ENCODE measurements around the gene CACNA1C.

The CACNA1C gene

GRCh38 chr12:2115101-2115845, 62.5 kb downstream of the CACNA1C start:
- peaks cover 0 to 56% of the 10 kb centered on the region in 2 donors for H3K4me1 ChIP-seq (ENCODE audit: control insufficient read depth in 1 of 2, insufficient read depth in 2 of 2, low read length in 2 of 2)
- H3K36me3 ChIP-seq (ENCODE audit: control insufficient read depth in 1 of 2, insufficient read depth in 2 of 2, low read length in 2 of 2) = peaks cover 0 to 7% of the 10 kb centered on the region in 2 donors
- no peaks in the 10 kb centered on the region for H3K9me3 ChIP-seq (ENCODE audit: control insufficient read depth in 1 of 2, low read length in 2 of 2)
- H3K4me3 ChIP-seq (ENCODE audit: low read depth in 1 of 2, low read length in 2 of 2) = no peak overlapping the region
- no peak overlapping the region for H3K27ac ChIP-seq (ENCODE audit: low read length)
- no peaks in the 10 kb centered on the region for H3K27me3 ChIP-seq (ENCODE audit: low read depth, low read length)

GRCh38 chr12:2117541-2117940, 64.8 kb downstream of the CACNA1C start:
- no peak overlapping the region for H3K4me3 ChIP-seq (ENCODE audit: low read depth in 1 of 2, low read length in 2 of 2)
- H3K9me3 ChIP-seq (ENCODE audit: control insufficient read depth in 1 of 2, low read length in 2 of 2) = no peaks in the 10 kb centered on the region
- H3K4me1 ChIP-seq (ENCODE audit: control insufficient read depth in 1 of 2, insufficient read depth in 2 of 2, low read length in 2 of 2) = peaks cover 0 to 48% of the 10 kb centered on the region in 2 donors
- H3K27me3 ChIP-seq (ENCODE audit: low read depth, low read length) = no peaks in the 10 kb centered on the region
- no peak overlapping the region for H3K27ac ChIP-seq (ENCODE audit: low read length)
- peaks cover 0 to 7% of the 10 kb centered on the region in 2 donors for H3K36me3 ChIP-seq (ENCODE audit: control insufficient read depth in 1 of 2, insufficient read depth in 2 of 2, low read length in 2 of 2)

GRCh38 chr12:2118061-2118460, 65.3 kb downstream of the CACNA1C start:
- Histone ChIP-seq H3K4me3 (ENCODE audit: low read depth in 1 of 2, low read length in 2 of 2) (no peak overlapping the region), H3K36me3 (ENCODE audit: control insufficient read depth in 1 of 2, insufficient read depth in 2 of 2, low read length in 2 of 2) (peaks cover 0 to 7% of the 10 kb centered on the region in 2 donors), H3K4me1 (ENCODE audit: control insufficient read depth in 1 of 2, insufficient read depth in 2 of 2, low read length in 2 of 2) (peaks cover 0 to 43% of the 10 kb centered on the region in 2 donors), H3K9me3 (ENCODE audit: control insufficient read depth in 1 of 2, low read length in 2 of 2) (no peaks in the 10 kb centered on the region), H3K27ac (ENCODE audit: low read length) (no peak overlapping the region), H3K27me3 (ENCODE audit: low read depth, low read length) (no peaks in the 10 kb centered on the region)

GRCh38 chr12:2118481-2119255, 65.9 kb downstream of the CACNA1C start:
- Histone ChIP-seq H3K27ac (ENCODE audit: low read length) (no peak overlapping the region), H3K4me3 (ENCODE audit: low read depth in 1 of 2, low read length in 2 of 2) (no peak overlapping the region), H3K27me3 (ENCODE audit: low read depth, low read length) (no peaks in the 10 kb centered on the region), H3K9me3 (ENCODE audit: control insufficient read depth in 1 of 2, low read length in 2 of 2) (no peaks in the 10 kb centered on the region), H3K36me3 (ENCODE audit: control insufficient read depth in 1 of 2, insufficient read depth in 2 of 2, low read length in 2 of 2) (peaks cover 0 to 7% of the 10 kb centered on the region in 2 donors), H3K4me1 (ENCODE audit: control insufficient read depth in 1 of 2, insufficient read depth in 2 of 2, low read length in 2 of 2) (peaks cover 0 to 42% of the 10 kb centered on the region in 2 donors)

- no peak overlapping the region for H3K4me3 ChIP-seq (ENCODE audit: low read depth in 1 of 2, low read length in 2 of 2)
- no peaks in the 10 kb centered on the region for H3K9me3 ChIP-seq (ENCODE audit: control insufficient read depth in 1 of 2, low read length in 2 of 2)
- peaks cover 0 to 42% of the 10 kb centered on the region in 2 donors for H3K4me1 ChIP-seq (ENCODE audit: control insufficient read depth in 1 of 2, insufficient read depth in 2 of 2, low read length in 2 of 2)
- no peak overlapping the region for H3K27ac ChIP-seq (ENCODE audit: low read length)
- H3K36me3 ChIP-seq (ENCODE audit: control insufficient read depth in 1 of 2, insufficient read depth in 2 of 2, low read length in 2 of 2) = peaks cover 0 to 7% of the 10 kb centered on the region in 2 donors
- no peaks in the 10 kb centered on the region for H3K27me3 ChIP-seq (ENCODE audit: low read depth, low read length)
These were observed 66.5 kb downstream of the CACNA1C start for GRCh38 chr12:2119266-2119665.

- H3K36me3 ChIP-seq (ENCODE audit: control insufficient read depth in 1 of 2, insufficient read depth in 2 of 2, low read length in 2 of 2) = peaks cover 0 to under 1% of the 10 kb centered on the region in 2 donors
- no peaks in the 10 kb centered on the region for H3K27me3 ChIP-seq (ENCODE audit: low read depth, low read length)
- H3K9me3 ChIP-seq (ENCODE audit: control insufficient read depth in 1 of 2, low read length in 2 of 2) = no peaks in the 10 kb centered on the region
- H3K4me3 ChIP-seq (ENCODE audit: low read depth in 1 of 2, low read length in 2 of 2) = no peak overlapping the region
- H3K27ac ChIP-seq (ENCODE audit: low read length) = no peak overlapping the region
- H3K4me1 ChIP-seq (ENCODE audit: control insufficient read depth in 1 of 2, insufficient read depth in 2 of 2, low read length in 2 of 2) = peaks cover 0 to 48% of the 10 kb centered on the region in 2 donors
These were observed 68.4 kb downstream of the CACNA1C start for GRCh38 chr12:2120982-2121758.

GRCh38 chr12:2124466-2125023, 71.8 kb downstream of the CACNA1C start:
- no peaks in the 10 kb centered on the region for H3K27me3 ChIP-seq (ENCODE audit: low read depth, low read length)

GRCh38 chr12:2125651-2126522, 73.1 kb downstream of the CACNA1C start:
- Histone ChIP-seq H3K4me1 (ENCODE audit: control insufficient read depth in 1 of 2, insufficient read depth in 2 of 2, low read length in 2 of 2) (peaks cover 0 to 31% of the 10 kb centered on the region in 2 donors), H3K27ac (ENCODE audit: low read length) (no peak overlapping the region), H3K4me3 (ENCODE audit: low read depth in 1 of 2, low read length in 2 of 2) (no peak overlapping the region), H3K27me3 (ENCODE audit: low read depth, low read length) (no peaks in the 10 kb centered on the region), H3K9me3 (ENCODE audit: control insufficient read depth in 1 of 2, low read length in 2 of 2) (no peaks in the 10 kb centered on the region), H3K36me3 (ENCODE audit: control insufficient read depth in 1 of 2, insufficient read depth in 2 of 2, low read length in 2 of 2) (no peaks in the 10 kb centered on the region)

More at GRCh38 chr12:2124466-2125023, 71.8 kb downstream of the CACNA1C start:
- no peaks in the 10 kb centered on the region for H3K36me3 ChIP-seq (ENCODE audit: control insufficient read depth in 1 of 2, insufficient read depth in 2 of 2, low read length in 2 of 2)
- H3K9me3 ChIP-seq (ENCODE audit: control insufficient read depth in 1 of 2, low read length in 2 of 2) = no peaks in the 10 kb centered on the region
- no peak overlapping the region for H3K27ac ChIP-seq (ENCODE audit: low read length)
- no peak overlapping the region for H3K4me3 ChIP-seq (ENCODE audit: low read depth in 1 of 2, low read length in 2 of 2)
- H3K4me1 ChIP-seq (ENCODE audit: control insufficient read depth in 1 of 2, insufficient read depth in 2 of 2, low read length in 2 of 2) = peaks cover 0 to 41% of the 10 kb centered on the region in 2 donors

- peaks cover 0 to 26% of the 10 kb centered on the region in 2 donors for H3K4me1 ChIP-seq (ENCODE audit: control insufficient read depth in 1 of 2, insufficient read depth in 2 of 2, low read length in 2 of 2)
These were observed 74.1 kb downstream of the CACNA1C start for GRCh38 chr12:2126676-2127406.

GRCh38 chr12:2129076-2129475, 76.3 kb downstream of the CACNA1C start:
- Histone ChIP-seq H3K4me1 (ENCODE audit: control insufficient read depth in 1 of 2, insufficient read depth in 2 of 2, low read length in 2 of 2) (peaks cover 0 to 26% of the 10 kb centered on the region in 2 donors), H3K4me3 (ENCODE audit: low read depth in 1 of 2, low read length in 2 of 2) (peak overlapping the region in 1 of 2 donors; percentile 12), H3K27ac (ENCODE audit: low read length) (no peak overlapping the region), H3K27me3 (ENCODE audit: low read depth, low read length) (no peaks in the 10 kb centered on the region), H3K9me3 (ENCODE audit: control insufficient read depth in 1 of 2, low read length in 2 of 2) (no peaks in the 10 kb centered on the region), H3K36me3 (ENCODE audit: control insufficient read depth in 1 of 2, insufficient read depth in 2 of 2, low read length in 2 of 2) (no peaks in the 10 kb centered on the region)

More at GRCh38 chr12:2126676-2127406, 74.1 kb downstream of the CACNA1C start:
- Histone ChIP-seq H3K27ac (ENCODE audit: low read length) (no peak overlapping the region), H3K4me3 (ENCODE audit: low read depth in 1 of 2, low read length in 2 of 2) (no peak overlapping the region), H3K9me3 (ENCODE audit: control insufficient read depth in 1 of 2, low read length in 2 of 2) (no peaks in the 10 kb centered on the region), H3K27me3 (ENCODE audit: low read depth, low read length) (no peaks in the 10 kb centered on the region), H3K36me3 (ENCODE audit: control insufficient read depth in 1 of 2, insufficient read depth in 2 of 2, low read length in 2 of 2) (no peaks in the 10 kb centered on the region)

All from muscle layer of duodenum (tissue), 2 donors.